HG02588 (cell line): ENCODE results near the gene GALNT3.
A peak's percentile ranks its signal among the peaks of the same experiment; 100 is the strongest.

ENCODE experiments used
- ATAC-seq: cut with Tn5 transposase; IDR thresholded peaks from one replicate; pipeline ENCODE4 v1.9.1; 2021; ENCODE audit warnings: mild to moderate bottlenecking, moderate library complexity; ENCODE audit not compliant: unreplicated experiment

The GALNT3 gene

DNA sequence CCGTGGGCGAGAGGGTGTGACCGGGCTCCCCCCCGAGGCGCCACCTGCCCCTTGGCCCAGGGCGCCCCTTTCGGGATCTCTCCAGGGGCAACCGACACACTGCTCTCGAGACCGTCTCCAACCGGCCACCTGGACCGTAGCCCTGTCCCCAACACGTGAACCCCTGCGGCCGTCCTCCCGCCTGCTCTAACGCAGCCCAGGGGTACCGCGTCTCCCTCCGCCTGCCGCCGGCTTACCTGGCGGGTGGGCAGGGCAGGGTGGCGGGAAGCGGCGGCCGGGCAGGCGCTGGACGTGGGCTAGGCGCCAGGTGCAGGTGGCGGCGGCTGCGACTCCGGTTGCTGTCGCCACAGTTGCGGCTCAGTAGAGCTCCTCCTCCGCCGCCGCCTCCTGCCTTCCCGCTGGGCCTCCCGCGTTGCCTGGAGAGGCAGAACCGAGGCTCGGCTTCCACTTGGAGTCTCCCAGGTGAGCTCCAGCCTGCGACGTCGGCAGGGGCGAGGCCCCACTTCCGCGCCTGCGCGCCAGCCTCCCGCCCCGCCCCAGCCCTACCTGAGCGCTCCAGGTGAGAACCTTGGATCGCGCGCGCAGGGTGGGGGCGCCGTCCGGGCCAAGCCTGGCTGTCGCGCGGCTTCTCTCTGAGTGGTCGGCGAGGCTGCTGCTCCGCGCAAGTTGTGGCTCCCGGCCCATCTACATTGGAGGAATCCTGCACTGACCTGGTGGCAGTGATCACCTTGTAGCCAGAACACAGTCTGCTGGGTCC is at the start of gene GALNT3:
GALNT3 (minus strand) TSS at position 469 of the 757 bp plus-strand sequence. CDS start 23,547 bp downstream, outside the sequence.
- peak; percentile 35 for ATAC-seq

DNA sequence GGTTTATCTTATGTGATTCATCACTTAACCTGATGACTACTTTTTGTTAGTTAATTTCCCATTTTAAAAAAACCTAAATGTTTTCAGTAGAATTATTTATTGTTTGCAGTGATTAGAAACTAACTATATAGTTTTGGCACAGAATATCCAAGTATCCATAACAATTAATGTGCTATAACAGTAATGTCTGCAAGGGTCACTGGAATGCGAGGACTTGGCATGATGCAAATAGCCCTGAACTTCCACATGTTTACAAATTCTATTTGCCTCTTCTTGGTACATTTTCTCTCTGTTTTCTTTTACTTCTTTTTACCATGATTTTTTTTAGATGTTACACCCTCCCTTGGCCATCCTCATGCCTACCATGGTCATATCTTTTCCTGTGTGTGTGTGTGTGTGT is 49.3 kb upstream of the GALNT3 start:
- no peak for ATAC-seq

DNA sequence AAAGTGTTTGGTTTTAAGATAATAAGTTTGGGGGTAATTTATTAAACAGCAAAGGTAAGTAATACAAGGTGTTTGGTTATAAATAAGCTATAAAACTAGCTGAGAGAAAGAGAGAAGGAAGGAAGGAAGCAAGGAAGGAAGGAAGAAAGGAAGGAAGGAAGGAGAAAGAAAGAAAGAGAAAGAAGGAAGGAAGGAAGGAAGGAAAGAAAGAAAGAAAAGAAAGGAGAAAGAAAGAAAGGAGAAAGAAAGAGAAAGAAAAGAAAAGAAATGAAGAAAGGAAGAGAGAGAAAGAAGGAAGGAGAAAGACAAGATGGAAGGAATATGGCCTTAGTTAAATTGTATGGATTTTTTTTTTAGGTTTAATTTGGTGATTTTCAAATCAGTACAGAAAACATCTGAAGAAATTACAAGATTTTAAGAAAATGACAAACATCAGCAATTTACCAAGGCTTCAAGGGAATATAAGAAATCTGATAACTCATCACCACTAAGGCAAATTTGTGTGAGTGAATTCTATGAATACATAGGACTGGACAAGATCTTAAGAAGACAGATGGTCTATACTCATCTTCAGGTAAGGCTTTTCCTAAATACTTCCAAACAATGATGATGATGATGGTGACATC is 46.4 kb upstream of the GALNT3 start:
- ATAC-seq = no peak

DNA sequence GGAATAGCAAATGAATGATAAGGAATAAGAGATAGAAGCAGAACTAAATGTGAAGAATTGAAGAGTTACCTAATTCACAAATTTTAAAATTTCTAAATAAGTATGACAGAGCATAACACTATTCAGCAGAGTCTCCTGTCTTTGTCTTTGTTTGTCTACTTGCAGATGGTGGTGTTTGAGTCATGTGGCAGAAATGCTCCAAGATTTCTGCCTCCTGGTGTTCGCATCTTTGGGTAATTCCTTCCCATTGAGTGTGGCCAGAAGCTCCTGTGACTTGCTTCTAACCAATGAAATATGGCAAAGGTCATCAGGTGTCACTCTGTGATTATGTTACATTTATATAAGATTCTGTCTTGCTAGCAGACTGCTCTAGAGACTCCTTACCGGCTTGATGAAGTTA is 45.6 kb upstream of the GALNT3 start:
- no peak for ATAC-seq

DNA sequence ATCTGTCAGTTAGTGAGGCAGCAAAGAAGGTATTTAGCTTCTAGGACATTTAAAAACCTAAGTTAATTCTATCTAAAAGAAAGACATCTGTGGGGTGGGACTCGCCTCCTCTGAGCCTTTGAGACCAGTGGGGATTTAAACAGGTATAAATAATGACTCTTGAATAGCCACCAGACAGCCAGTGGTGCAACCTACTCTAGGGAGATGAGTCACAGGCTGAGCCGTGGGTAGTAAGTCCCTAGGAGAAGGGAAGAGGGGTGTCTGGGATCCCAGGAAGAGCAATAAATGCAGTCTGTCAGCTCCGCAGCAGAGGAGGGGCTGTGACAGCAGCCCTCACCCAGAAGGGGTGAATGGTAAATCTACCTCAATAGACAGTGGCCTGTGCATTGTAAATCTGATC is 43.1 kb upstream of the GALNT3 start:
- no peak for ATAC-seq

DNA sequence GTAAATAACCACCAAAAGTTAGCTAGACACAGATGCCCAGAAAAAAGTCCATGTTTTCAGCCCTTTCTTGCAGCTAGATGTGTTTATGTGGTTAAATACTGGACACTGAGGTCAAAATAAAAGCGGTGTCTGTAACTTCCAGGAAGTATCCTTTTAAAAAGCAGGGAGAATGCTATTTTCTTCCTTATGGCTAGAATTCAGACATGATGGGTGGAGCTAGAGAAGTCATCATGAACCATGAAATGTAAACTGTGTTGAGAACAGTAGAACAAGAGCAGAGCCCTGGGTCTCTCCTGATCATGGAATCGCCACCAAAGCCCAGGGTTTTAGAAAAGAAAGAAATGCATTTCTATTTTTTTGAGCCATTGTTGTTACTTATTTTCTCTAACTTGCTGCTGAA is 41.3 kb upstream of the GALNT3 start:
- ATAC-seq = no peak

DNA sequence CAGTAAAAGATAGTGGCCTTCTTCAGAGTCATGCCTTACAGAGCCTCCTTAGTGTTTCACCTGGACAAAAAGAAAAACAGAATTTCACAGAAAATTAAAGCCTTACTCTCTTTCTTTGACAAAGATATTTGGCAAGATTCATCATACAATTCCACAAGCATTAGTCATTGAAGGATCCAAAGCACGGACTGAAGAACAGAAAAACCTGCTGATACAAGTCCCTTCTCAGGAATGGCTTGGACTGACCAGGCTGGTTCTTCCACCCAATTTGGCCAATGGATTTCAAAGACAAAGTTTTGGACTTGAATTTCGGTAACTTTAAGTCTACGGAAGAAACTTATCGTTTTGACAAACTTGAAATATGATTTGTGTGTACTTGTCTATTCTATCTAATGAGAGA is 39.1 kb upstream of the GALNT3 start:
- no peak for ATAC-seq

DNA sequence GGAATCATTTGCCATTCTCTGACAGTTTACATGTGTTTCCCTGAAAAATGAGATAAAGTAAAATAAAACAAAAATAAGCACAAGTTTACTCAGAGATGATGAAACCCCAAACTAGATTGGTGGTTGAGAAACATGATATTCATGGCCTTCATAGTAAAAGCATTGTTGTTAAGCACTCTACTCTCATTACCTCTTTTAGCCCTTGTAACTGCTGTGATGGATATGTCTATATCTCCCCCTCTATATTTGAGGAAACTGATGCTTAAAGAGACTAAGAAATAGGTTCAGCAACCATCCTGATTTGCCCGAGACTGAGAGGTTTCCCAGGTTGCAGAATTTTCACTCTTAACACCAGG is 33.9 kb upstream of the GALNT3 start:
- ATAC-seq = no peak

DNA sequence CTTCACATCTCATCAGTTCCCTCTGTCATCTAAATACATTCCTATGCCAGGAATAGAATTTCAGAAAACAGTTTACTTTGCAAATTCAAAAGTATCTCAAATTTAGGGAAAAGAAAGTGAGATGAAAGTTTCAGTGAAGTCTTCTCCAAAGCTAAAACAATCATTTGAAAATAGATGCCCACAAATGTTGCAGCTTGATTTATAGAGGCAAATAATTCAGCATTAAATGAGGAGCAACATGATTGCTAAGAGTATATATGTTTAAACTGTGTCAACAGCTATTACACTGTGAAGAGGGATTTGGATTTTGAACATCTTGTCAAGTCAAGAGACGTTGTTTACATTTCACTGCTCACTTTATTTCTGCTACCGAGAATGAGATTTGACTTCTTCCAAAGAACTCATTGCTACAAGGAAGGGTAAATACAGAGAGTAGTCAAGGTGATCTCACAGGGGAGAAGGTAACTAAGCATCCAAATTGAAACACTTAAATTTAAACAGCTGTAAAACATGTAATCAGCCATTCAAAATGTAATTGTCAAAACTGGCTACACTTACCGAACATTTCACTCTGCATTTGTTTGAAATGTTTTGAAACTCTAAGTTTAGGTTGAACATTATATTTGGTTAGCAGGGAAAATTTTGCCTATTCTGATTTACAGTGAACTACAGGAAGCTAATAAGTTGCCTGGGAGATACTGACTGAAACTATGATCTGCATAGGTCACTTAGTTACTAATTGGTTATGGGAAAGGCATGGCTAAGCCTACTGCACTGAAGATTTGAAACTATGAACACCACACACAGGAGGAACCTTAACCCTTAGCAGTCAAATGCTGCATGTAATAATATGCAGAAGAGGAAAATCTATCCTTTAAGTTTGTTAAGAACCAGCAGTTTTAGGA is 33.2 kb upstream of the GALNT3 start:
- ATAC-seq = peak; percentile 67

DNA sequence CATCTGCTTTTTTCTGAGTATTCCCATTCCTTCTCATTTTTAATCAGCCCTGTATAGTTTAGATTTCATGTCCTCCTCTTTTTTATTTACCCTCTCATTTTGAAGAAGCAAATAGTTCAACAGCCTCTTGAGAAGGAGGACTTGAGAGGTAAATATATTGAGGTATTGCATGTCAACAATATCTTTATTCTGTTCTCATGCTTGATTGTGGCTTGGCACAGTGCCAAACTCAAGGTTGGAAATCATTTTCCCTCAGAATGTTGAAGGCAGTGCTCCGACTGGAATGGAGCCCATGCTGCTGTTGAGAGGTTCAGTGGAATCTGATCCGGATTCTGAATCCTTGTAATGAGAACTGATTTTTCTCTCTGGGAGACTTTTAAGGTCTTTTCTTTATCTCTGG is 31.0 kb upstream of the GALNT3 start:
- no peak for ATAC-seq

DNA sequence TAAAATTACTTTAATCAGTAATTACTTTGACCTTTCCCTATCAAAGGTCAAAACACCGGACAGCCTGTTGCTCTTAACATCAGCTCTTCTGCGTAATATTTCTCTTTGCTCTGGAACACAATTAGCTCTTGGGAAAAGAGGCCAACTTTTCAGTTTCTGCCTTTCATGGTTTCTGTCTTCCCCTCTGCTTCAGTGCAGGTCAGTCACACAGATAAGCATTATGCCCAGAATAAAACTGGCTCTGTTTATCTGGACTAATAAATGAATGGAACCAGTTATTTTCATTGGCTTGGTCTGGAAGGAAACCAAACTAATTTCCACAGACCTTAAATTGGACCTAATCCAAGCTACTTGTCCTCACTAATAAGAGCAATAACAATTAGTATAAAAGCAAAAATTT is 26.2 kb upstream of the GALNT3 start:
- ATAC-seq = no peak

DNA sequence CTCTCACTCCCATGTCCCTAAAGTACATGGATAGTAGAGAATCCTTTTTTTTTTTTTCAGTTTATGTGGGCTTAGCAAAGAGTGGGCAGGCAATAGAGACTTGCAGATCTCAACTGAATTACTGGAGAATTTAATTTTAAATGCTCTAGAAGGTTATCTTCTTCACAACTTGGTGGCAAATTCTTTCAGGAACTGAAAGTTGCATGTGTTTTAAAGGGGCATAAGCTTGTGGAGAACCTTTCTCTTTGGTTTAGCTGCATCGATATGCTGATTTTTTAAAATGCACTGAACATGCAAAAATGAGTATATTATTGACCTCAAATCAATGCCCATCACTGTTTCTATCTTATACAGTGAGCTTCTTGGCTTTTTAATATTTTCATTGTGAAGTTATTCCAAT is 24.9 kb upstream of the GALNT3 start:
- ATAC-seq = no peak

DNA sequence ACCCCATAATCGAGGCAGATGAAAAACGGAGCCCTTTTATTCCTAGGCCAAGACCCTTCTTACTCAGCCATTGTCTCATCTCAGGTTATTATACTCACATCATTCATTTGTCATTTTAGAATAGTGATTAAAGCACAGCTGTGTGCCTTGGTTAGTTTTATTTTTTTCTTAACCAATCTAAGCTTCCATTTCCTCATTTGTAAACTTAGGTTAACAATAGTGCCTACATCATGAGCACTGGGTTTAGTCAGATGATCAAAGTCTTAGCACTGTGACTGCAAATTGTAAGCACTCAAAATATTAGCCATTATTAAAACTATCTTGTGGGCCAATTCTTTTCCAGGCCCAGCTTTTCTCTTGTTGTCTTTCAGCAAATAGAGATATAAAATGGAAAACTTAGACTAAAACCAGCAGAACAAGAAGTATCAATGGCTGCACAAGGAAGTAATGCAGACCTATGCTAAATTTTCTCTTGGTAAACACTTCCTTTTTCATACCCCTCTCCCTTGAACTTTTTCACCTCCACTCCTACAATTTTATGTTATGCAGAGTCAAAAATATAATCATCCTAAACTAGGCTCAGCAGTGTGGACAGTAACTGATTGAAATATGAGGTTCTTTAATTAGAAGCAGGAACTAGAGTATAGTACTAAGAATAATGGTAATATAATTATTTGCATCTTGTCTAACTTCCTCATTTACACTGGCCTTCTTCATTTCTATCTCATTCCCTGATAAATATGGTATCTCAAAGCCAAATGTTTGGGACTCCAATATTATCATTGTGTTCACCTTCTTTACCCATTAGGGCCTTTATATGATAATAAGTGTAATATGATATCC is 21.5 kb upstream of the GALNT3 start:
- peak; percentile 57 for ATAC-seq

DNA sequence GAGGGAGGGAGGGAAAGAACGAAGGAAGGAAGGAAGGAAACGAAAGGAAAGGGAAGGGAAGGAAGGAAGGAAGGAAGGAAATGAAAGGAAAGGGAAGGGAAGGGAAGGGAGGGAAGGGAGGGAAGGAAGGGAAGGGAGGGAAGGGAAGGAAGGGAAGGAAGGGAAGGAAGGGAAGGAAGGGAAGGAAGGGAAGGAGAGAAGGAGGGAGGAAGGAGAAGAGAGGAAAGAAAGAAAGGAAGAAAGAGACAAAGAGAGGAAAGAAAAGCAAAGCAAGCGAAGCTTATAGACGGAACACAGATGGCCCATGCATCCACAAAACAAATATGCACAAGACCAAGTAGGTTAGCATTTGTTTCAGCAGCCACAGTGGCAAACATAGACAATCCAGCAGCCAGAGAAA is 20.4 kb upstream of the GALNT3 start:
- ATAC-seq = no peak

DNA sequence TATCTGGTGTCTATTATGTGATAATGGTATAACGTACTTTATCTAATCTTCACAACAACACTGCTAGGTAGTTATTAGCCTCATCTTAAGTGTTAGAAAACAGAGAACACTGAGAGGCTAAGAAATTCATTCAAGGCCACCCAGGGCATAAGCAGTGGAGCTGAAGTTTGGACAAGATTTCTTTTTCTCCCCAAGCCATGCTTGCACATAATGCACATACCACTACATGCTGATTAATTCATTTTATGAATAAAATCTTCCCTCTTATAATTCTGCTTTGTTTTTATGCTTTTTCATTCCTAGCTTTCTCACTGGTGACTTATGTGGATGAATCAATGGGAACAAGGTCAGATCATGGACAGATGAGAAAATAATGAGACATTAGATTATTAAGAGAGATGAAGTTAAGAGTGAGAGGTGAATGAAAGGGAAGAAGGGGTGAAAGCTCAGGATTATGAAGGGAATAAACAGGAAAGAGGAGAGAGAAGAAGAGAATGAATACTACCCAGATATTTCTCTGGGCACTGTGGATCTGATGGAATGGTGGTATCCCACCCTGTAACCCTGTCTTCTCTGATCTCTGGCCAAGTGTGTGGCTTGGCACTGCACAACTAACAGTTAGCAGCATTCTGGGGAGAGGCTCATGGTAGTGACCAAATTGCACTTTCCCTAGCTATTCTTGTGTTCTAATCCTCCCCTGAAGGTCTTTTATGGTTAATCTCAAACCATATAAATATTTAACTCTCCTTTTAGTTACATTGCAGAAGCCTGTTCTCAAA is 17.7 kb upstream of the GALNT3 start:
- ATAC-seq = no peak

DNA sequence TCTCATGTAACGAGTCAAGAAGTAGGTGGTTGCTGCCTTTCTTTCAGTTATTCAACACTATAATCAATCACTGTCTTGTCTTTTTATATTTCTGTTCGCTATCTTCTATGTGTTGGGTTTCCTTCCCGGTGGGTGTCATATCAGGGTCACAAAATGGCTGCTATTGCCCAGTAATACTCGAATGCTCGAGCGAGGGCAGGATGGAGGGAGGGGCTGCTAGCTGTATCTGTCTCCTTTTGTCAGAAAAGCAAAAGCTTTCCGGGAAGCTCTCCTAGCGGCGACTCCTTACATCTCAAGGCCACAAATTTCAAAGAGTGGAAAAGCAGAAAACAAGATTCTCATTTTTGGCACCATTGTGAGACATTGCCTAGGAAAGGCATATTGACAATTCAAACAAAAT is 16.4 kb upstream of the GALNT3 start:
- ATAC-seq = no peak

DNA sequence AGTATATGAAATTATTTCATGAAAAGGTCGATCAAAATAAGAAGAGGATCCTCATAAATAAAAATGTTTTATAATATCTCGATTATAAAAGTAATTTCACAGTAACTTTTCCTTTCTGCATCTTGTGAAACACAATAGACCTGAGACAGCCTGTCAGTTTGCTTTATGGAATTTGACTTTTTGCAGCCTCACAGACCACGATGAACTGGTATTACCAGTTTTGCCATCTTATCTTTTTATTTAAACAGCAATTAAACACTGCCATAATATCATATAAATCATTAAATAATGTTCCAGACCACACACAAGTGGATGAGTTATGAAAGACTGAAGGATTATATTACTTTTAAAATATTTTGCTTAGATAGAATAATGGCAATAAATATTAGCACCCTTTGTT is 10.7 kb upstream of the GALNT3 start:
- no peak for ATAC-seq

DNA sequence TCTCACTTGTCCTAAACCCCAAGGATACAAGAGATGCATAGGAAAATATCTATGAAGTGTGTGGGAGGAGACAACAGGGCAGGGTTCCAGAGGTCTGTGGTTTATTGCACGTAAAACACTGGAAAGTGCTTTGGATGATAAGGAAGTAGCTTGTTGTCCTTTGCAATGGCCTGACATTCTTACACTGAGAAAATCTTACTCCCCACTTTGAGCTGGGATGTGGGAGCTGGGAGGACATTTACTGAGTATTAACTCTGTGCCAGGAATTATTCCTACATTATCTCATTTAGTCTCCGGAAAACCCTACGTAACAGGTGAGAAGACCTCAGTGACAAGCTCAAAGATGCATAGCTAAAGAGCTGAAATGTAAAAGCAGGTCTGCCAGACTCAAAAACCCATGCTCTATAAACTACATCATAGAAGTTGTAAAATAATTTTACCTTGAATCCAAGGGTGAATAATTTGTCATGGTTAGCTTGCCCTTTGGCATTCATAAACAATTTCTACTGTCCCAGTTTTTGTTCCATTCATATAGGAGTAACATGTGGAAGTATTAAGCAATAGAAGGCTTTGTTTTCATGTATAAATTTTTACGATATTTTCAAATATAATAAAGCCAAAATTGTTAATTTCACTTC is 9.2 kb upstream of the GALNT3 start:
- ATAC-seq = no peak

DNA sequence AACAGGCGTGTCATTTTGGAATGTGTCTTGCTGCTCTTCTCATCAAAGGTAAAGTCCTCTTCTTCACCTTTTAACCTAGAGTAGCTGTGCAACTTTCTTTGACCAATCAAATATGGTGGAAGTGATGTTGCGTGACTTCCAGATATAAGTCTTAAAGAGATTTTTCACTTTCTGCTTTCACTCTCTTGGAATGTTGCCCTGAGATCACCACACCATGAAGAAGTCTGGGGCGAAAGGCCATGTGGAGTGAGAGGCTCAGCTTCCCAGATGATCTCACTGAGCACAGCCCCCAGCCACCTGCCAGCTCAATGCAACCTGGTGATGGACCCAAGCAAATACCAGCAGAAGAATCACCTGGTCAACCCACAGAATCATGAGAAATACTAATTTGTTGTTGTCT is 7.1 kb upstream of the GALNT3 start:
- no peak for ATAC-seq
